ENCODE results near the gene LSM5.

DNA sequence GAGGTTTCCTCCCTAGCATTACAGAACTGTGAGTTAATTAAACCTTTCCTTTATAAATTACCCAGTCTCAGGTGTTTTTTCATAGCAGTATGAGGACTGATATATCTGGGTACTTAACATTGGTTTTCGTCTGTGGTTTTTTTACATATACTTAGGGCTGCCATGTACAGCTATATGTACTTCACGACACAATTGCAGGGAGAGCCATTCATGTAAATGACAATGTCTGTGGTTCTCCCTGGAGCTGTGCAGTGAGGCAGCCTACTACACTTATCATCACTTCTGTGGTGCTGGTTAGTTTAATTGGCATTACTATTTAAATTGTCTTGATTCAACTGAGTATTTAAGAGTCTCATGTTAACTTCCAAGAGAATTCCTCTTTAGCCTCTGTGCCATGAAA lies 45.8 kb upstream of the LSM5 start:
- no peak for TF ChIP-seq GATA2 (IDR thresholded peaks at IDR 0.05; ENCODE audit: low read depth, low read length)
- no peak for TF ChIP-seq GATA3 (IDR thresholded peaks at IDR 0.05; ENCODE audit: low read depth, low read length)

Data from SH-SY5Y (cell line).